Activated T-cell treated with anti-CD3 and anti-CD28 coated beads, Interleukin-2, amount 50 U/mL, for 48 hours (primary cell): Measurements from ENCODE around the gene MANSC1.
"Not testable (repeated sequence)": the region's sequence is repeated elsewhere in the genome, so short reads cannot be mapped to it uniquely, and the experiment has no call there.

Experiments
- DNase-seq, 2 experiments: peaks; one replicate each; pipeline ENCODE4 v3.0.0-alpha.2; 2020

MANSC1 gene

DNA sequence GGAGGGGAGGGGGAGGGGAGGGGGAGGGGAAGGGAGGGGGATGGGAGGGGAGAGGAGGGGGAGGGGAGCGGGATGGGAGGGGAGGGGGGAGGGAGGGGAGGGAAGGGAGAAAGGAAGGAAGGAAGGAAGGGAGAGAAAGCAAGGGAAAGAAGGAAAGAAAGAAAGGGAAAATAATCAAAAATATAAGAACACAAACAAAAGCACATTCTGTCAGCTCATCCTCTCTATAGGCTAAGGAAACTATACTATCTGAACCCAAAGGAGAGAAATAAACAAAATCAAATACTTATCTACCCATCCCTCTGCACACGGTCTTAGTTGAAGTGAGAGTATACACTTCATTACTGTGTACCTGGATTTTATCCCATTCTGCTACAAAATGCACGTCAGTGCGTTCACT, 26.9 kb downstream of the MANSC1 start:
- DNase-seq: no peak

DNA sequence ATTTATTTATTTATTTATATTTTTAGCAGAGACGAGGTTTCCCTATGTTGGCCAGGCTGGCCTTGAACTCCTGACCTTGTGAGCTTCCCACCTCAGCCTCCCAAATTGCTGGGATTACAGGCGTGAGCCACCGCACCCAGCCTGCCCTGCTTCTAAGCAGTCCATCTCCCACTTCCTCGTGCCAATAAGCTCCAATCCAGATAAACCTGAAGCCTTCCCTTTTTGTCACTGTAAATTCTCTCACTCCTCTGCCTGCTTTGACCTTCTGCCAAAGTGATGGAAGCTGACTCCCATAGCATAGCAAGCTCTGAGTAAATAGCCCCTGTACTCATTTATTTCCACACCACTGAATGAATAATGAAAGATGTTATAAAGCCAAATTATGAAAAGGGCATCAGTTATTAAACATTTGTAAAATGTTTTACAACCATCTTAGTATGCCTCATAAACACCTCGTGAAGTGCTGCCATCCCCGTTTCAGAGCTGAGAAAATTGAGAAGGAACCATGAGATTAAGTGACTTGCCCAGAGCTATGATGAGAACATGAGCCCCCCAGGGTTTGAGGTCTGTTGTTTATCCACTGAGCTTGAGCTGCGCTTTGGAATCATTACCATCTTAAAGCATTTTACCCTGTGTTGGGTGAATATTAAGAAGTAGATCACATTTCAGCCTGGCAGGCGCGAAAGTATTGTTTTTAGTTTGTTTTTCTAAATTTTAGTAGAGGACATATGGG, 30.4 kb downstream of the MANSC1 start:
- DNase-seq: no peak

DNA sequence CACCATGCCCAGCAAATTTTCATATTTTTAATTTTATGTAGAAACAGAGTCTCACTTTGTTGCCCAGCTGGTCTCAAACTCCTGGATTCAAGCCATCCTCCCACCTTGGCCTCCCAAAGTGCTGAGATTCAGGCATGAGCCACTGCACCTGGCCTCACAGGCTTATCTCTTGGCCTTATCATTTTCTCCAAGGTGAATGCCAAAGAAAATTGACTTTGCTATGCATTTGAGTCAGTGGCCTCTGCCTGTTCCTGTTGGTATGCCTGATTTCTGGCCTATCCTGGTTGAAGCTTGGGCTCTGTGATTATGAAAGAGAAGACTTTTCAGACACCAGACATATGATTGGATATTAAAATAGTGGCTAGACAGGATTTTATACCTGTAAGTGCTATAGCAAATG, 34.2 kb downstream of the MANSC1 start:
- DNase-seq: no peak

DNA sequence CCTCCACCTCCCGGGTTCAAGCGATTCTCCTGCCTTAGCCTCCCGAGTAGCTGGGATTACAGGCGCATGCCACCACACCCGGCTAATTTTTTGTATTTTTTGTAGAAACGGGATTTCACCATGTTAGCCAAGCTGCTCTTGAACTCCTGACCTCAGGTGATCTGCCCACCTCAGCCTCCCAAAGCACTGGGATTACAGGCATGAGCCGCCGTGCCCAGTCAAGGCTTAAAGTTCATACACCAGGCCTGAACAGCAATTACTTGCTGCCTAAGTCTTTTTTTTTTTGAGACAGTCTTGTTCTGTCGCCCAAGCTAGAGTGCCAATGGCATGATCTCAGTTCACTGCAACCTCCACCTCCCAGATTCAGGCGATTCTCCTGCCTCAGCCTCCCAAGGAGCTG, 39.3 kb downstream of the MANSC1 start:
- DNase-seq: not testable (repeated sequence)

DNA sequence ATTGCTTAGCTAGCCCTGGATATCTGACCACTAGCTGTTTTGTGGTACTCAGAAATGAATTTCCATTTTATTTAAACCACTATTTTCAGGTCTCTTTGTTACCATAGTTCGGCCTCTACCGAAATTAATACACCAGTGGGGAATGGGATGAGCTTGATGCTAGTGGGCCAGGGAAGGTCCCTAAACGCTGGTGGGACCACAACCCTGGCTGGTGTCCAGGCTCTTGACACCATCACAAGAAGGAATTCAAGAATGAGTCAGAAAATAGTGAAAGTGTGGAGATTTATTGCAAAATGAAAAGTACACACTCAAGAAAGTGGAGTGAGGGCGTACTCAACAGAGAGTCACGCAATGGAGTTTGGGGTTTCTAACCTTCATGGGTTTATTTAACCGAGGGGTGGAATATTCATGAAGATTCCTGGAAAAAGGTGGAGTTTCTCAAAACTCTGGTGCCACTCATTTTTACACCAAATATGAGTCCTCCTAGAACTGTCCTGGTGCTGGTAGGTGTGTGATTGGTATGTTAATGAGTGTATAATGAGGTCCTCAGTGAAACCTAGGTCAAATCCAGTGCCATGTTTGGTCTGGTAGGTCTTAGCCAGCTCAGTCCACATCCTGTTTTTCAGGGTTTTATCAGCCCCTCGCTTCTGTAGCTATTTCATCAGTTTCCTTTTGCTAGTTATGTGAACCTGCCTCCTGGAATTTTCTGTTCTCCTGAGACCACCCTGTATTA, 44.3 kb downstream of the MANSC1 start:
- DNase-seq: no peak

DNA sequence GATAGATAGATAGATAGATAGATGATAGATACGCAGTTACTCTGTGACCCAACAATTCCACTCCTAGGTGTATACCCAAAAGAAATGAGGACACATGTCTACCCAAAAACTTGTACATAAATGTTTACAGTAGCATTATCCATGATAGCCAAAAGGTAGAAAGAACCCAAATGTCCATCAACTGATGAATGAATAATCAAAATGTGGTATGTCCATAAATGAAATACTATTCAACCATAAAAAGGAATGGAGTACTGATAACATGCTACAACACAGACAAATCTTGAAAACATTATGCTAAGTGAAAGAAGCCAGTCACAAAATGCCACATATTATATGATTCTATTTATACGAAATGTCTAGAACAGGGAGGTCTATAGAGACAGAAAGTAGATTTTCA, 47.1 kb downstream of the MANSC1 start:
- no peak for DNase-seq

DNA sequence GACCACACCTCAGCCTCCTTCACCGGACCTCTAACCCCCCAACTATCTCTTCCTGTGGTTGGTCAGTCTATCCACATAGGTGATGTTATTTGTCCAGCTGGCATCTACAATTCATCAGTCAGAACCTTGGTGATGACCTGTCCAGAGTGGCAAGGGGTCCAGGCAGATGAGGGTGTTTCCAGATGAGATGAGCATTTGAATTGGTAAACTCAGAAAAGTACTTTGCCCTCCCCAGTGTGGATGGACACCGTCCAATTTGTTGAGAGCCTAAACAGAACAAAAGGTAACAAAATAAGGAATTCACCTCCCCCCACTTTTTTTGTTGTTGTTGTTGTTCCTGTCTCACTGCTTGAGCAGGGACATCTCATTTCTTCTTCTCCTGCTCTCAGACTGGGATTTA, 48.9 kb downstream of the MANSC1 start:
- no peak for DNase-seq

DNA sequence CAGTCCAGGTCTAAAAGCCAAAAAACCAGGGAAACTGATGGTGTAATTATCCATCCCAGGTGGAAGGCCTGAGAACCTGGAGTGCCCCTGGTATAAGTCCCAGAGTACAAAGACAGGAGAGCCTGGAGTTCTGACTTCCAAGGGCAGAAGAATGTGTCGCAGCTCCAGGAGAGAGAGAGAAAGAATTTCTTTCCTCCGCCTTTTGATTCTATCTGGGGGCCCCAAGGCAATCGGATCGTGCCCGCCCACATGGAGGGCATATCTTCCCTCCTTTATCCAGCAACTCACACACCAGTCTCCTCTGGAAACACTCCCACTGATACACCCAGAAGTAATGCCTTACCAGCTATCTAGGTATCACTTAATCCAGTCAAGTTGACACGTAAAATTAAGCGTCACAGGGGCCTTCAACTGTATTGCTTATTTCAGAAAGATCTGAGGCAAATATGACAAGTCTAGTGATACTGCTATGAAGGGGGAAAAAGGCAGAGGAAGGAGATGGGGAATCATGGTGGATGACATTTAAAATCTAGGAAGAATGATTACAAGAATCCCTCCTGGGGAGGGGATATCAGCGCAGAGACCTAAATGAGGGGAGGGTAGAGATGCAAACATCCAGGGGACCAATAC, 52.7 kb downstream of the MANSC1 start:
- DNase-seq: no peak

DNA sequence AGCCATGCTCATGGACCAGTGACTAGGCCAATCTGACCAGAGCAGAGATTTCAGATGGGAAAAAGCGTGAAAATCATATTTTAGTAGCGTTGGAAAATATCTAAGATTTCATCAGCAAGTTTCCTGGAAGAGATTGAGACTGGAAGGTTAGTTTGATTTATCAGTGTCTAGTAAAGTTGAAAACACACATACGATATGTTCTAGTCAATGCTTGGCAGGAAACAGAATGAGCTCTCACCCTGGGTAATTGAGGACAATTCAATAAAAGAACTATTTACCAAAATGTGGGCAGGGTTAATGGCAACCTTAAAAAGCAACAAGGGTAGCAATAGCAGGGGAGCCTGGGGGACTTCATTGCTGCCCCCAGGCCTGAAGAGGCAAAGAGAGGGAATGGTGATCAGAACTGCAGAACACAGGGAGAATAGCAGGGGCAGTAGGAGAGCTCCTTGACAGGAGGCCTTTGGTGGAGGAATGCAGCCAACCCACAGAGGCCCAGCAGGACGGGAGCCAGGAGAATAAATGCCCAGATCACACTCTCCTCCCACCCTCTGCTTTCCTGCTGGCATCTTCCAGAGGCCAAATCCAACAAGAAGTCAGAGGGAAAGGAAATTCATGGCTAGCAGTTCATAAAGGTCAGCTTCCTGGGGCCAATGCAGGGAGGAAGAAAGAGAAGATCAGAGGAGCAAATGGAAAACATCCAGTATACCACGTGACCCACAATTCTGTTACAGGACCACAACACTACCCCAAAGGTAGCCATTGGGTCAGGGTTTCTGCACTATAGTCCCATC, 55.6 kb downstream of the MANSC1 start:
- DNase-seq: no peak

DNA sequence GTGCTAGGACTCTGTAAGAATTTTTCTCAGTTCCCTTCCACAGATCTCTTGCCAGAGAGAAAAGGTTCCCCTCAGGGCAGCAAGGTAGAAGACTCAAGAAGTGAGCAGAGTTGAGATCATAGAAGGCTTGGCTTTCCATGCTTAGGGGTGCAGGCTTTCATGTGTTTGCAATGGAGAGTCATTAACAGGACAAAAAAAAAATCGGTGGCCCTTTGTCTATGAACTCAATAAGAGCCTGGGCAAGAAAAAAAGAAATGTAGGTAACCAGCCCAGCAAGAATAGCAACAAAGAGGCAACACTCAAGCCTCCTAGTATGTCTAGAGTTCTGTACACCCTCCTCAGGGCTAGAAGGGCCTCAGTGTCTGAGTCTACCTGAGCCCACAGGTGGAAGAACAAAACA, 59.8 kb downstream of the MANSC1 start:
- no peak for DNase-seq

DNA sequence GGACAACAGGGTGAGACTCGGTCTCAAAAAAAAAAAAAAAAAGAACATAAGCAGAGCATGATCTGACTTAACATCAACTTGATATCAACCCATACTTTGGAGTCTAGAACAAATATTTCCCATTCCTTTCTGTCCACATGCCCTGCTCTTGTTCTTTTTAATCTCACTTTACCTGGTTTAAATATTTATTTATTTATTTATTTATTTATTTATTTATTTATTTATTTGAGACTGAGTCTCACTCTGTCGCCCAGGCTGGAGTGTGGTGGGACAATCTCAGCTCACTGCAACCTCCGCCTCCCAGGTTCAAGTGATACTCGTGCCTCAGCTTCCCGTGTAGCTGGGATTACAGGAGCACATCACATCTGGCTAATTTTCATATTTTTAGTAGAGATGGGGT, 63.6 kb downstream of the MANSC1 start:
- no peak for DNase-seq

DNA sequence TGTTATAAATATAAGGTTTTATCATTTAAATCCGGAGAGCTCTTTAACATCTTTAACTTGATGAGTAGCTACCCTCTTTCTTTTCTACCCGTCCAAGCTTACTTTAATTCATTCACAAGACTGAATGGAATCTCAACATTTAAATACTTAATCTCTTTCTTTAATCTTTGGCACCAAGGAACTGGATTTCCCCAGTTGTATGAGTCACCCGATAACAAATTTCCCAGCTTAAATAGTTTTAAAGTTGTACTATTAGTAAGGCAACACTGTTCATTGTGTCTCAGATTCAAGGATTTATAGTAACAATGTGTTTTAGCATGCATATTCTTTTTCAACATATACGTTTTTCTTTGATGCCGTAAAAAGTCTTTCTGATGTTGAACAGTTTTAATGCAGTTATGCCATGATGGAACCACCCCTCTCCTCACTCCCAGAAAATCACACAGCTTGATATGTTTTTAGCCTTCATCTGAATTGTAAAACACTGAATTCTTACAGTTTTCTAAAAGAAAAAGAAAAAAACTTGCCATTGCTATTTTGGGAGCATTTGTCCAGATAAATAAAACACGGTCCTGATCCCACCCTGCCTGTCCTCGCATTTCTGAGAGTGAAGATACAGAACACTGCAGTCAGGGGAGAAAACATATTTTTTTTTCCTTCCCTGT, 67.1 kb downstream of the MANSC1 start:
- DNase-seq: no peak

DNA sequence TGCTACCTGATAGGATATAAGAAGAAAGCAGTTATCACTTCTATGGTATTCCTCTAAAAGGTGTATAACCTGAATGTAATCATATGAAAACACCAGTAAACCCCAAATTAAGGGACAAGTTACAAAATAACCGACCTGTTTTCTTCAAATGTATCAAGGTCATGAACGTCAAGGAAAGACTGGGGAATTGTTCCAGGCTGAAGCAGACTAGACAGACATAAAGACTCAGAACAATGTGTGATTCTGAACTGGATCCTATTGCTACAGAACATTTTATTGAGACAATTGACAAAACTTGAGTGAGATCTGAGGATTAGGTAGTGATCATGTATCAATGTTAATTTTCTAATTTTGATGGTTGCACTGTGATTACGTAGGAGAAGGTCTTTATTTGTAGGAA, 67.8 kb downstream of the MANSC1 start:
- DNase-seq: no peak

DNA sequence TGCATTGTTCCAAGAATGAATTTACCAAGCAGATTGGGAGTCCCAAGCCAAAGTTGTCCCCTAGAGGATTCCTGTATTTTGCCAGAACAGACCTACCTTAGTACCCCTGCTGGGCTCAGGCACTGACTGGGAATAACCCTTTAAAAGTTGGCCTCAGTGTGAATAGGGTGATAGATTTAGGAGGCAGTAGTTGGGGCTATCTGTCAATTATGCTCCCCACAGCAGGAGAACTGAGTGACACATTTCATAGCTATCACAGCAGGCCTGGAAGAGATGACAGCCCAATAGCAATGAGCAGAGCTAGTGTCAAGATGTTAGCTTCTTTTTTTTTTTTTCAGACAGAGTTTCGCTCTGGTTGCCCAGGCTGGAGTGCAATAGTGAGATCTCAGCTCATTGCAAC, 68.9 kb downstream of the MANSC1 start:
- DNase-seq: no peak

DNA sequence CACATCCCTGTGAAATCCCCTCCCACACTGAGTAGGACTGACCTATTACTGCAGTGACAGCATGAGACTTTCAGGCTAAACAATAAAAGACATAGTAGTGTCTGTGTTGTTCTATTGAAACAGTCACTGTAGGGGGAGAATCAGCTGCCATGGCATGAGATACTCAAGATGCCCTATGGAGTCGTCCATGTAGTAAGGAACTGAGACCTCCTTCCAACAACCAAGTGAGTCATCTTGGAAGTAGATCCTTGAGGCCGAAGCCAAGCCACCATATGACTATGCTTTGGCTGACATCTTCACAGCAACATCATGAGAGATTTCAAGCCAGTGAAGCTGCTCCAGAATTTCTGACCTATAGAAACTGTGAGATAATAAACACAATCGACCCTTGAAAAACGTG, 71.1 kb downstream of the MANSC1 start:
- no peak for DNase-seq
